Tongue (tissue), 2 donors: ENCODE data around the gene NCDN. TPM values are rescaled to one million over a fixed set of nuclear protein-coding genes. Genes with fewer than 3 reads are reported as not detected.
"Not testable (repeated sequence)": the region's sequence is repeated elsewhere in the genome, so short reads cannot be mapped to it uniquely, and the experiment has no call there.

ENCODE experiments used
- DNase-seq: peaks from one replicate; pipeline ENCODE4 v3.0.0-alpha.2; 2015
- total RNA-seq: library from RNA; depleted of rRNA; stranded (reverse); fragments of >200 nt; gene quantifications from one replicate; pipeline ENCODE4 v1.2.3, GENCODE V29; 2014

Gene NCDN
- total RNA-seq, 1 donor from 2014 or later: 16.1 TPM

GRCh38 chr1:35569936-35570335 lies 12.3 kb downstream of the NCDN start:
- DNase-seq: no peak

GRCh38 chr1:35570589-35571137 lies 13.1 kb downstream of the NCDN start:
- DNase-seq: peak; percentile 27

- no peak for DNase-seq
These were observed 13.7 kb downstream of the NCDN start for GRCh38 chr1:35571263-35571662.

- no peak for DNase-seq
These were observed 14.7 kb downstream of the NCDN start for GRCh38 chr1:35572296-35572695.

- peak; percentile 44 for DNase-seq
These were observed 15.9 kb downstream of the NCDN start, which contains the start of gene TFAP2E for GRCh38 chr1:35573198-35574124. TSS of gene TFAP2E (plus strand) at chr1:35573314. CDS start at chr1:35573578, 264 bp downstream.

GRCh38 chr1:35574125-35574654 lies 16.6 kb downstream of the NCDN start:
- no peak for DNase-seq

- DNase-seq: peak; percentile 19
These were observed 17.2 kb downstream of the NCDN start for GRCh38 chr1:35574655-35575415.

GRCh38 chr1:35575416-35575958 lies 17.9 kb downstream of the NCDN start:
- DNase-seq: no peak

- DNase-seq: no peak
These were observed 18.6 kb downstream of the NCDN start for GRCh38 chr1:35576061-35576765.

- DNase-seq: not testable (repeated sequence)
These were observed 19.1 kb downstream of the NCDN start for GRCh38 chr1:35576766-35577070.

- peak; percentile 19 for DNase-seq
These were observed 19.7 kb downstream of the NCDN start for GRCh38 chr1:35577071-35577998.

- DNase-seq: no peak
These were observed 23.4 kb downstream of the NCDN start for GRCh38 chr1:35580949-35581388.

- DNase-seq: not testable (repeated sequence)
These were observed 24.0 kb downstream of the NCDN start for GRCh38 chr1:35581621-35582020.

GRCh38 chr1:35585281-35585680 lies 27.7 kb downstream of the NCDN start:
- no peak for DNase-seq

- not testable (repeated sequence) for DNase-seq
These were observed 28.2 kb downstream of the NCDN start for GRCh38 chr1:35585805-35586204.

GRCh38 chr1:35586808-35587207 lies 29.2 kb downstream of the NCDN start:
- DNase-seq: no peak

- no peak for DNase-seq
These were observed 30.1 kb downstream of the NCDN start for GRCh38 chr1:35587736-35588135.

- DNase-seq: no peak
These were observed 30.8 kb downstream of the NCDN start for GRCh38 chr1:35588197-35588910.

- DNase-seq: no peak
These were observed 32.2 kb downstream of the NCDN start for GRCh38 chr1:35589516-35590427.
